BJ (cell line): ENCODE measurements around the gene CBLN1. TPM values are rescaled to one million over a fixed set of nuclear protein-coding genes. Genes with fewer than 3 reads are reported as not detected.

Experiments
- CTCF ChIA-PET: fragments of 350-600 bp; formaldehyde crosslinking; extraction: SDS; loops from one replicate; lab custom pipeline; 2021; ENCODE audit warnings: antibody characterized with exemption, inconsistent platforms; lab: Yijun Ruan, JAX
- POLR2A ChIA-PET: fragments of 300-600 bp; sonication (Branson Sonifier 250); formaldehyde crosslinking; extraction: SDS; loops from one replicate; lab custom pipeline; 2021; ENCODE audit warnings: antibody characterized with exemption; lab: Charles Lee
- DNase-seq: peaks from one replicate; pipeline ENCODE4 v3.0.0-alpha.2; 2011; ENCODE audit warnings: low read depth
- H3K27me3 ChIP-seq: 2 replicates; pipeline ENCODE4 v1.6.0; 2011; ENCODE audit warnings: low read length; ENCODE audit not compliant: control insufficient read depth, insufficient read depth
- H3K36me3 ChIP-seq: 2 replicates; pipeline ENCODE4 v1.5.1; 2011; ENCODE audit warnings: low read length; ENCODE audit not compliant: control insufficient read depth, insufficient read depth
- H3K4me3 ChIP-seq: 2 replicates; pipeline ENCODE4 v1.5.1; 2011; ENCODE audit warnings: low read depth, mild to moderate bottlenecking, control low read depth, low read length
- CTCF ChIP-seq: IDR thresholded peaks from 2 replicates; pipeline ENCODE4 v1.5.1; 2011; ENCODE audit warnings: low read depth, mild to moderate bottlenecking, control low read depth, inconsistent platforms, low read length, moderate library complexity; ENCODE audit not compliant: insufficient read depth
- polyA plus RNA-seq: library from polyadenylated mRNA; depleted of rRNA; stranded (reverse); fragments of >200 nt; gene quantifications from 2 replicates; pipeline ENCODE4 v1.2.3, GENCODE V29; 2011

The CBLN1 gene
- polyA plus RNA-seq, 1 experiment = not detected

GRCh38 chr16:49292413-49292812 is 10.8 kb upstream of the CBLN1 start:
- Histone ChIP-seq H3K36me3 (no peaks in the 10 kb centered on the region), H3K4me3 (no peak overlapping the region), H3K27me3 (no peaks in the 10 kb centered on the region)
- no peak for DNase-seq
- POLR2A ChIA-PET = no interaction called here
- TF ChIP-seq CTCF = no peak
- CTCF ChIA-PET = no interaction called here

- CTCF ChIA-PET = no interaction called here
- H3K4me3 ChIP-seq = no peak overlapping the region
- no peak for DNase-seq
- H3K27me3 ChIP-seq = peaks cover 10% of the 10 kb centered on the region
- POLR2A ChIA-PET = no interaction called here
- TF ChIP-seq CTCF = no peak
- H3K36me3 ChIP-seq = no peaks in the 10 kb centered on the region
Observed at GRCh38 chr16:49287572-49287971, 5.9 kb upstream of the CBLN1 start.

GRCh38 chr16:49284962-49285361 is 3.3 kb upstream of the CBLN1 start:
- no peak for TF ChIP-seq CTCF
- DNase-seq = no peak
- no peak overlapping the region for H3K4me3 ChIP-seq
- peaks cover 21% of the 10 kb centered on the region for H3K27me3 ChIP-seq
- ChIA-PET POLR2A (no interaction called here), CTCF (no interaction called here)
- no peaks in the 10 kb centered on the region for H3K36me3 ChIP-seq

- H3K36me3 ChIP-seq = no peaks in the 10 kb centered on the region
- ChIA-PET POLR2A (no interaction called here), CTCF (interaction anchor here (1.2 kb wide), 1 partner anchor 653 kb away, joined by 3 read pairs; no protein-coding TSS in a partner anchor)
- no peak overlapping the region for H3K4me3 ChIP-seq
- no peak for DNase-seq
- TF ChIP-seq CTCF = no peak
- H3K27me3 ChIP-seq = peaks cover 29% of the 10 kb centered on the region
Observed at GRCh38 chr16:49283376-49284049, 1.9 kb upstream of the CBLN1 start.

GRCh38 chr16:49282690-49283375 is 1.2 kb upstream of the CBLN1 start:
- CTCF ChIA-PET = interaction anchor here (1.2 kb wide), 1 partner anchor 653 kb away, joined by 3 read pairs; no protein-coding TSS in a partner anchor
- Histone ChIP-seq H3K27me3 (peaks cover 33% of the 10 kb centered on the region), H3K4me3 (no peak overlapping the region), H3K36me3 (no peaks in the 10 kb centered on the region)
- no peak for TF ChIP-seq CTCF
- DNase-seq = no peak
- POLR2A ChIA-PET = no interaction called here
